ENCODE results near the gene CDK16.

CDK16 gene

DNA sequence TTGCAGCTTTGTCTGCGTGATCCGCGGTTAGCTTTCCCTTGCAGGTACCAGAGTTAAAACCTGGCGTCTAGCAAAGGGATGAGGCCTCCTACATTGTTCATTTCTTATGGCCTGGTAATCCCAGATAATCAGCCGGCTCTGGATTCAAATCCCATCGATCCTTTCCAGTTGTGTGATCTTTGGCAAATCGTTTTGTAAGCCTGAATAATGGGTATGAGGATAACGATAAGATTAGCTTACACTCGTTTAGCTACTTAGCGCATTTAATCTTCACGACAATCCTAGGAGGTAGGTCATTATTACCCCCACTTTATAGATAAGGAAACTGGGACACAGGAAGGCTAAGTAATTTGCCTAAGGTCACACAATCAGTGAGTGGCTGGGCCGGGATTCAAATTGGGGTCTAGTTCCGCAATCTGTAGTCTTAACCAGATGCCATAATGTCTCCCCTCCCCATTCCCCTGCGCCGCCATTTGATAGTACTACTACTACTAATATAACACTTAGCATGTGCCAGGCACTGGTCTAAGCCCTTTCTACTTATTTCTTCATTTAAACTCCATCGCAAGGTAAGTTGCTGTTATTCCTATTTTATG, 26.6 kb upstream of the CDK16 start:
- Mint-ChIP-seq H3K27me3 (peaks cover 0 to 4% of the 10 kb centered on the region in 2 donors), H3K4me3 (peak overlapping the region; percentile 96), H3K4me1 (peaks cover 42 to 54% of the 10 kb centered on the region in 2 donors)

GRCh38 chrX:47193475-47194193, 24.8 kb upstream of the CDK16 start, which contains the start of gene UBA1:
TSS of gene UBA1 (plus strand) at chrX:47193829. CDS start at chrX:47198803, 4,974 bp downstream.
- no peaks in the 10 kb centered on the region for H3K9me3 Mint-ChIP-seq
- H3K4me1 Mint-ChIP-seq: peaks cover 49 to 56% of the 10 kb centered on the region in 2 donors
- peak; percentile 94 for DNase-seq
- ATAC-seq (replicated peaks): peak; percentile 82 to 87
- H3K4me3 Mint-ChIP-seq: peak within 1 kb of the TSS; percentile 89 to 97
- H3K27me3 Mint-ChIP-seq: no peaks in the 10 kb centered on the region
- peak within 1 kb of the TSS; percentile 99 for H3K27ac Mint-ChIP-seq
- peaks cover 7 to 32% of the 10 kb centered on the region in 2 donors for H3K36me3 Mint-ChIP-seq

More for the DNA sequence above, 26.6 kb upstream of the CDK16 start:
- no peak for ATAC-seq (replicated peaks)
- H3K36me3 Mint-ChIP-seq: peaks cover 11 to 20% of the 10 kb centered on the region in 2 donors
- H3K9me3 Mint-ChIP-seq: no peaks in the 10 kb centered on the region
- DNase-seq: no peak
- no peak overlapping the region for H3K27ac Mint-ChIP-seq

DNA sequence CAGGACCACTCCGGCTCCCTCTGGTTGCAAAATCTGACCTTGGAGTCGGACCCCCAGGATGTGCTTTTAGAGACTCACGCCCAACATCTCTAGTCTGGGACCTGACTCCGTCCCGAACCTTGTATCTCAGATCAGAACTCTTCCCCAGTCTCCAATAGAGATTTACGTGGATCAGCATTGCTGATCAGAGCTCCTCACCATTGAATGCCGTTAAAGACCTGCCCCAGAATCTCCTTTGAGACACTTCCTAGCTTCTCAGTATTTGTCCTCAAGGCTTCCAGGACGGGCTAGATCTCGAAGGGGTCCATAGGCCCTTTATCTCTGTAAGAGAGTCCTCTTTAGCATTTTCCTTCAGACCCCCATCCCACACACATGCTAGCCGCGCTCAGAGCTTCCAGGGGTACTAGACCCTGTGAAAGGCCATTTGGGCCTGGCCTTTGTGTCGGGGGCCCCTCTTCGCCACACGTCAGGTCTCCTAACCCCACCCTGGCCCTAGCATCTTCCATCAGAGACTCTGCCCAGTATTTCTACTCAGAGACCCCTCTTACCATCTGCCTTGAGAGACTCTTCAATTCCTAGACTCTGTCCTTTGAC, 24.2 kb upstream of the CDK16 start:
- no peaks in the 10 kb centered on the region for H3K9me3 Mint-ChIP-seq
- ATAC-seq (replicated peaks): peak in 1 of 2 donors; percentile 0
- H3K27me3 Mint-ChIP-seq: no peaks in the 10 kb centered on the region
- H3K36me3 Mint-ChIP-seq: peaks cover 8 to 38% of the 10 kb centered on the region in 2 donors
- peak overlapping the region; percentile 89 to 97 for H3K4me3 Mint-ChIP-seq
- no peak for DNase-seq
- peaks cover 52 to 55% of the 10 kb centered on the region in 2 donors for H3K4me1 Mint-ChIP-seq
- peak overlapping the region; percentile 99 for H3K27ac Mint-ChIP-seq

DNA sequence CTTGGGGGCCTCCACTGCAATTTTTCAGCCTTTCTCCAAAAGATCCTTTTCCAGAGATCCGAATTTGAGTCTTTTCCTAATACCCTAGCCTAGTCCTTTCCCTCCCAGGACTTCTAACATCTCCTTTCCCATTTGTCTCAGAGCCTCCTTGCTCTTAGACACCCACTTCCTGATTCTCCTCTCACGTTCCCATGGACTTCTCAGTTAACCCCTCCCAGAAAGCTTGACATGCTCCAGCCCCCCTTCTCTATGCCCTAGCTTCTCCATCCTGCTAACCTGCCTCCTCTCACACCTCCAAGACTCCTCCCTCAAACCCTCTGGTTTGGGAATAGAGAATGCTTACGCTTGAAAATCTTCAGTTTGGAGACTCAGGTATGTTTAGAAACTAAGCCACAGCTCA, 22.4 kb upstream of the CDK16 start:
- H3K4me1 Mint-ChIP-seq: peaks cover 46 to 47% of the 10 kb centered on the region in 2 donors
- peak overlapping the region; percentile 89 to 97 for H3K4me3 Mint-ChIP-seq
- H3K27me3 Mint-ChIP-seq: no peaks in the 10 kb centered on the region
- no peak for ATAC-seq (replicated peaks)
- peak overlapping the region; percentile 82 for H3K27ac Mint-ChIP-seq
- DNase-seq: no peak
- H3K36me3 Mint-ChIP-seq: peaks cover 13 to 54% of the 10 kb centered on the region in 2 donors
- H3K9me3 Mint-ChIP-seq: no peaks in the 10 kb centered on the region

GRCh38 chrX:47197526-47197925, 21.0 kb upstream of the CDK16 start:
- Mint-ChIP-seq H3K27ac (no peak overlapping the region), H3K9me3 (no peaks in the 10 kb centered on the region), H3K4me1 (peaks cover 43 to 45% of the 10 kb centered on the region in 2 donors), H3K4me3 (peak overlapping the region in 1 of 2 donors; percentile 16), H3K36me3 (peaks cover 25 to 68% of the 10 kb centered on the region in 2 donors), H3K27me3 (no peaks in the 10 kb centered on the region)
- ATAC-seq (replicated peaks) (no peak), DNase-seq (no peak)

DNA sequence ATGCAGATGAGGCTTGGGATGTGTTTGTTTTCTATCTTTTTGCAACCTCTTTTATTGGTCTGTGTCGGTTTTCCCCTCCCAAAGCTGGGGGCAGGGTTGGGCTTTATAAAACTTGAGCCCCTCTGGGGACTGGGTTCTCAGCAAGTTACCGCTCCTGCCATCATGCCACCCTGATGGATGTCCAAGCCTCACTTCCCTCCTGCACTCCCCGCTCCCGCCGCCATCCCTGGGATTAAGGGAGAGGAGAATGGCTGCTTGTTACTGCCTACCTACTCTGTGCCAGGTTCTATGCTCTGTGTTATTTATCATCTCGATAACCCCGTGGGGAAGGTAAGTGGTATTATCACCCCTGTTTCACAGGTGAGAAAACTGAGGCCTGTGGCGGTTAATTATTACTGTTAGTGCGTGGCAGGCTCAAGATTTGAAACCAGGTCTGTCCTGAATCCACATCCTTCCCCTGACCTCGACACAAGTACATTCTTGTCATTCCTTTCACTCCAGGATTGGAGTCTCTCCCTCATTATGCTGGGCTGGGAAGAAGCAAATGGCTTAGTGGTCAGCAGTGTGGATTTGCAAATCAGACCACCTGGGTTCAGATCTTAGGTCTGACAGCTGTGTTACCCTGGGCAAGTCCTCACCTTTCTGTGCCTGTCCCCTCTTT, 20.3 kb upstream of the CDK16 start:
- no peak overlapping the region for H3K27ac Mint-ChIP-seq
- peaks cover 37 to 40% of the 10 kb centered on the region in 2 donors for H3K4me1 Mint-ChIP-seq
- peaks cover 26 to 74% of the 10 kb centered on the region in 2 donors for H3K36me3 Mint-ChIP-seq
- ATAC-seq (replicated peaks): no peak
- DNase-seq: no peak
- no peaks in the 10 kb centered on the region for H3K9me3 Mint-ChIP-seq
- no peaks in the 10 kb centered on the region for H3K27me3 Mint-ChIP-seq
- no peak overlapping the region for H3K4me3 Mint-ChIP-seq

DNA sequence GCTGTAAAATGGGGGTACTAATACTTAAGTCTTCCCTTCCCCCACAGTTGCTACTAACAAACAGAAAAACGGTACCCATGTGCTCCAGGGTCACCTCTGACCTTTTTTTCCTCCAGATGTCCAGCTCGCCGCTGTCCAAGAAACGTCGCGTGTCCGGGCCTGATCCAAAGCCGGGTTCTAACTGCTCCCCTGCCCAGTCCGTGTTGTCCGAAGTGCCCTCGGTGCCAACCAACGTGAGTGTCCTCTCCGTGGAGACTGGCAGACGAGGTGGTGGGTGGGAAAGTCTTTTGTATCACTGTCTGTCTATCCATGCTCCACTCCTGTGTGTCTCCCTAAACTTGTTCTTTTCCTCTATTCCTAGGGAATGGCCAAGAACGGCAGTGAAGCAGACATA, 19.8 kb upstream of the CDK16 start:
- Mint-ChIP-seq H3K4me3 (no peak overlapping the region), H3K36me3 (peaks cover 26 to 75% of the 10 kb centered on the region in 2 donors), H3K9me3 (no peaks in the 10 kb centered on the region), H3K4me1 (peaks cover 33 to 36% of the 10 kb centered on the region in 2 donors), H3K27me3 (no peaks in the 10 kb centered on the region), H3K27ac (peak overlapping the region; percentile 7)
- DNase-seq: no peak
- ATAC-seq (replicated peaks): no peak

DNA sequence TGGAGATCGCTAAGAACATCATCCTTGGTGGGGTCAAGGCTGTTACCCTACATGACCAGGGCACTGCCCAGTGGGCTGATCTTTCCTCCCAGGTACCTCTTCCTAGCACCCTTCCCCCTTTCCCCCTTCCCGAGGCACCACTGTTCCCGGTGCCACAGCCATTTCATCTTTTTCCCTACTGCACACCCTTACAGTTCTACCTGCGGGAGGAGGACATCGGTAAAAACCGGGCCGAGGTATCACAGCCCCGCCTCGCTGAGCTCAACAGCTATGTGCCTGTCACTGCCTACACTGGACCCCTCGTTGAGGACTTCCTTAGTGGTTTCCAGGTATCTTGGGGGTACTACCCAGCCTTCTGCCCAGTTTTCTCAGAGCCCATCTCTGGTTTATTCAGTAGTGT, 19.2 kb upstream of the CDK16 start:
- DNase-seq: no peak
- ATAC-seq (replicated peaks): no peak
- no peak overlapping the region for H3K27ac Mint-ChIP-seq
- H3K27me3 Mint-ChIP-seq: no peaks in the 10 kb centered on the region
- no peaks in the 10 kb centered on the region for H3K9me3 Mint-ChIP-seq
- peaks cover 33 to 36% of the 10 kb centered on the region in 2 donors for H3K4me1 Mint-ChIP-seq
- peaks cover 26 to 80% of the 10 kb centered on the region in 2 donors for H3K36me3 Mint-ChIP-seq
- H3K4me3 Mint-ChIP-seq: no peak overlapping the region

DNA sequence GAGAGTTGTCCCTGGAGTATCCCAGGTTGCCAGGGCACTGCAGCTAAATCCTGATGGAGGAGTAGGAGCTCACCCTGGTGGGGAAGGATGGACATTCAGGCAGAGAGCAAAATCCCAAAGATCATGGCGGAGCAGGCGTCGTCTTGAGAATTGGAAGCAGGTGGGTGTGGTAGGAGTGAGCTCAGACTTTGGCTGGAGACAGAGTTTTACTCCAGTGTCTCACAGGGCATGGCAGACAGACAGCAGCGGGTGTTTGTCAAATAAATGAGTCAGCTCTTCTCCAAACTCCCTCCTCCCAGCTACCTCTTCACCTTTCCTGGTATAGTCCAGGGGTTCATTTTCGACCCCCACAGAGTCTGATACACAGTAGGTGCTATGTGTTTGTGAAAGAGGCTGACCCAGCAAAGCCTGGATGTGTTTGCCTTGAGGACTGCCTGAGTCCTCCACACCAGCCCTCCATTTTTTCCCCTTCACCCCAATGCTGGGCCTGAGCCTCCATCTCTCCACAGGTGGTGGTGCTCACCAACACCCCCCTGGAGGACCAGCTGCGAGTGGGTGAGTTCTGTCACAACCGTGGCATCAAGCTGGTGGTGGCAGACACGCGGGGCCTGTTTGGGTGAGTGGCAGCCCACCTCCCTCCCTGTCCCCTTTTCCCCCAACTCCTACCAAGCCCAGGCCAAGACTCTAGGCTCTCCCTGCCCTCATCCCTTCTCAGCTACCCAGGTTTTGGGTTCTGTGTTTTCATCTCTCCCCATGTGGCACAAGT, 17.9 kb upstream of the CDK16 start:
- Mint-ChIP-seq H3K27ac (no peak overlapping the region), H3K36me3 (peaks cover 31 to 87% of the 10 kb centered on the region in 2 donors), H3K27me3 (no peaks in the 10 kb centered on the region), H3K4me1 (peaks cover 21 to 29% of the 10 kb centered on the region in 2 donors), H3K9me3 (no peaks in the 10 kb centered on the region), H3K4me3 (no peak overlapping the region)
- ATAC-seq (replicated peaks) (no peak), DNase-seq (no peak)

GRCh38 chrX:47201345-47201944, 17.0 kb upstream of the CDK16 start:
- DNase-seq (no peak), ATAC-seq (replicated peaks) (no peak)
- Mint-ChIP-seq H3K27ac (peak overlapping the region; percentile 57), H3K9me3 (no peaks in the 10 kb centered on the region), H3K27me3 (no peaks in the 10 kb centered on the region), H3K36me3 (peaks cover 25 to 88% of the 10 kb centered on the region in 2 donors), H3K4me3 (no peak overlapping the region), H3K4me1 (peaks cover 12 to 20% of the 10 kb centered on the region in 2 donors)

GRCh38 chrX:47202316-47202715, 16.2 kb upstream of the CDK16 start:
- peaks cover 27 to 89% of the 10 kb centered on the region in 2 donors for H3K36me3 Mint-ChIP-seq
- DNase-seq (no peak), ATAC-seq (replicated peaks) (no peak)
- peak overlapping the region; percentile 31 for H3K27ac Mint-ChIP-seq
- no peaks in the 10 kb centered on the region for H3K9me3 Mint-ChIP-seq
- H3K4me1 Mint-ChIP-seq: peaks cover 3 to 11% of the 10 kb centered on the region in 2 donors
- no peaks in the 10 kb centered on the region for H3K27me3 Mint-ChIP-seq
- H3K4me3 Mint-ChIP-seq: no peak overlapping the region

- no peak for DNase-seq
- Mint-ChIP-seq H3K36me3 (peaks cover 27 to 88% of the 10 kb centered on the region in 2 donors), H3K4me1 (peaks cover 0 to 8% of the 10 kb centered on the region in 2 donors), H3K27me3 (no peaks in the 10 kb centered on the region), H3K4me3 (no peak overlapping the region), H3K27ac (no peak overlapping the region), H3K9me3 (no peaks in the 10 kb centered on the region)
- no peak for ATAC-seq (replicated peaks)
Measured at GRCh38 chrX:47202877-47203276, 15.6 kb upstream of the CDK16 start.

GRCh38 chrX:47204970-47205369, 13.5 kb upstream of the CDK16 start:
- Mint-ChIP-seq H3K9me3 (no peaks in the 10 kb centered on the region), H3K4me1 (peaks cover 0 to 6% of the 10 kb centered on the region in 2 donors), H3K27ac (no peak overlapping the region), H3K36me3 (peaks cover 25 to 80% of the 10 kb centered on the region in 2 donors), H3K27me3 (no peaks in the 10 kb centered on the region), H3K4me3 (no peak overlapping the region)
- ATAC-seq (replicated peaks) (no peak), DNase-seq (no peak)
